ENCODE data around the gene TPCN1.
"Not testable (repeated sequence)": the region's sequence is repeated elsewhere in the genome, so short reads cannot be mapped to it uniquely, and the experiment has no call there.

Gene TPCN1

DNA sequence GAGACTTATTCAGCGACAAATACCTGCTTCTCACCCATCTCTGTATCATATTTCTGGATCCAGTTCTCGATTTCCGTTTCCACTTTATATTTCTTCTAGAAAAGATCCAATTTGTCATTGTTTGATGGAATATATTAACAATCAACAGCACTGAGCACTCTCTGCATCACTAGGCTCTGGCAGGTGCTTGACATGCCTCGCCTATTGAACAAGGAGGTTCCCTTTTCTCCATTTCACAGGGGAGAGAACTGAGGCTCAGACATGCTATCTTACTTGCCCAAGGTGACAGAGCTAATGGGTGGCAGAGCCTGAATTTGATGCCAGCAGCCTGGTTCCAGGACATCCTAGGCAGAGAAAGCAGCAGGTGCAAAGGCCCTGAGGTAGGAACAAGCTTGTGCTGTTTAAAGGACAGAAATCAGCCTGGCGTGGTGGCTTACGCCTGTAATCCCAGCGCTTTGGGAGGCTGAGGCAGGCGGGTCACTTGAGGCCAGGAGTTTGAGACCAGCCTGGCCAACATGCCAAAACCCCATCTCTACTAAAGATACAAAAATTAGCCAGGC is 23.7 kb upstream of the TPCN1 start:
- DNase-seq = no peak

- no peak for DNase-seq
Measured at GRCh38 chr12:113198296-113198695, 23.0 kb upstream of the TPCN1 start.

DNA sequence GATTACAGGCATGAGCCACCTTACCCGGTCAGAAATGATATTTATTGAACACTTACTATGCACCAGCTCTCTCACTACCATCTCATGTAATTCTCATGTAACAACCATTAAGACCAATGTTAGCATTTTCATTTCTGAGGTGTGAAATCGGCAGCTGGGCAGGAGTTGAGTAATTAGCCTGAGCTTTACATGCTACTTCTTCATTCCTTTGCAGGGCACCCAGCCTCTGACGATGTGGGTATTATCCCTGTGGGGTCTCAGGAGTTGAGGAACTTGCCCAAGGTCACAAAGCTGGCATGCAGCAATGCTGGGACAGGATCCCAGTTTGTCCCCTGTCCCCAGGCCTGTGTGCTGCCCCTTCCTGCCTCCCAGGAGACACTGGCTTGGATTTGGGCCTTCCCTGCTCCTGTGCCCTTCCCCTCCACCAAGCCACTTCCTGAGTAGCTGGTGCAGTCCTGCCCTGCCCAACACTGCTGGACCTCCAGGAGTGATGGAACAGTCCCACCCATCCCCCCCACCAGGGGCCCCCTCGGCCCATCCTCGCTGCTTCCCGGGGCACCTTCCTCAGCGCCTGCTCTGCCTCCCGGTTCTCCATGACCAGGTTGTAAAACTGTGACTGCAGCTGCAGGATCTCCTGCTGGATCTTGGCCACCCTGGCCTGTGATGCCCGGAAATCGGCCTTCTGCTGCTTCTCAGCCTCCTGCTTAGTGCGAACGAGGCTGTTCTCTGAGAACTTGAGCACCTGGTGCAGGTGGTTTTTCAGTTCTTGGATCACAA is 21.1 kb upstream of the TPCN1 start:
- DNase-seq = peak; percentile 41

- DNase-seq = no peak
Measured at GRCh38 chr12:113201187-113202177, 19.8 kb upstream of the TPCN1 start.

DNA sequence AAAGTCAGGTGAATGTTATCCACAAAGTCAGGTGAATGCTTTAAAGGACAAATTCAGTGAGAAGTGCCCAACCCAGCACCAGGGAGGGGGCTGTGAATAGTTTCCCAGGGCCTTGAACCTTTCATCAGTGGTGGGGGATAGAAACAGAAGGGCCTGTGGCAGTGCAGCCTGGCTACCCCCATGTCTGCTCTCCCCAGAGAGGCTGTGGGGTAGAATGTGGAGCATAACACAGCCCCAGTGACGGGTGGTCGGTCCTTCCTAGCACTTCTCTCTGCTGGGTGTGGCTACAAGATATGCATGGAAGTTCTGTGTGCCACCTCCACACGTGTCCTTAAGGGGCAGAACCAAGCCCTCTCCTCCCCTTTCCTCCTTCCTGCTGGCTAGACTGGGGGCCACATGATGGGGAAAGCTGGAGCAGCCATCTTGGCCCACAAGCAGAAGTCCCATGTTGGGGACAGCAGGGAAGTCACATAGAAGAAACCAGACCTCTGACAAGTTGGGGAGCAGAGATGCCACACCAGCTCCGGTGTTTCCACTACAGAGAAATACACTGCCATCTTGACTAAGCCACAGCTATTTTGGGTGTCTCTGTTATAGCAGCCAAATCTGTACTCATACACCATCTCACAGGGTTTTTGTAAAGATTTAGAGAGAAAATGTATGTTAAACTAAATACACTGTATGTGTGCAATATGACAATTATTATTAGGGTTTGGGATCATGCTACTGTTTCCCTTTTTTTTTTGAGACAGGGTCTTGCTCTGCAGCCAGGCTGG is 18.8 kb upstream of the TPCN1 start:
- DNase-seq = no peak

DNA sequence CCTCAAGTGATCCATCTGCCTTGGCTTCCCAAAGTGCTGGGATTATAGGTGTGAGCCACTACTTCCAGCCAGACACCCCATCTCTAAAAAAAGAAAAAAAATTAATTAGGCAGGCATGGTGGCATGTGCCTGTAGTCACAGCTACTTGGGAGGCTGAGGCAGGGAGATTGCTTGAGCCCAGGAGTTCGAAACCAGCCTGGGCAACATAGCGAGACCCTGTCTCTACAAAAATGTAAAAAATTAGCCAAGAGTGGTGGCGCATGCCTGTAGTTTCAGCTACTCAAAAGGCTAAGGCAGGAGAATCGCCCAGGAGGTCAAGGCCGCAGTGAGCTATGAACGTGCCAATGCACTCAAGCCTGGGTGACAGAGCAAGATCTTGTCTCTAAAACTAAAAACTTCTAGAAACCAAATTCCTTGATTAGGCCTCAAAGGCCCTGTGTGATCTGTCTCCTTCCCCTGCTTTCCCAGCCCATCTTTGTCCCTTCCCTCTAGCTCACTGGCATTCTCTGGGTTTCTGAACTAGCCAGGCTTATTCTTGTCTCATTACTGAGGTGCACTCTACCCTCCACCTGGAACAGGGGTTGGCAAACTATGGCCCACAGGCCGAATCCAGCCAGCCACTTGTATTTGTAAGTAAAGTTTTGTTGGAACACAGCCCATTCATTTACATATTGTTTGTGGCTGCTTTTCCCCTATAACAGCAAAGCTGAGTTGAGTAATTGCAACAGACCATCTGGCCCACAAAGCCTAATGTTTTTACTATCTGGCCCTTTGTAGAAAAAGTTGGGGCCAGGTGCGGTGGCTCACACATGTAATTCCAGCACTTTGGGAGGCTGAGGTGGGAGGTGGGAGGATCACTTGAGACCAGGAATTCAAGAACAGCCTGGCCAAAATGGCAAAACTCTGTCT is 17.2 kb upstream of the TPCN1 start:
- no peak for DNase-seq

- DNase-seq = no peak
Measured at GRCh38 chr12:113204804-113205203, 16.5 kb upstream of the TPCN1 start.

DNA sequence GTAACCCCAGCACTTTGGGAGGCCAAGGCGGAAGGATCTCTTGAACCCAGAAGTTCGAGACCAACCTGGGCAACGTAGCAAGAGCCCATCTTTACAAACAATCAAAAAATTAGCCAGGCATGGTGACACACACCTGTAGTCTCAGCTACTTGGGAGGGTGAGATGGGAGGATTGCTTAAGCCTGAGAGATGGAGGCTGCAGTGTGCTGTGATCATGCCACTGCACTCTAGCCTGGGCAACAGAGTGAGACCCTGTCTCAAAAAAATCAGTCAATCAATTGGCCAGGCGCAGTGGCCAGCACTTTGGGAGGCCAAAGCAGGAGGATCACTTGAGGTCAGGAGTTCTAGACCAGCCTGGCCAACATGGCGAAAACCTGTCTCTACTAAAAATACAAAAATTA is 14.5 kb upstream of the TPCN1 start:
- DNase-seq = not testable (repeated sequence)

DNA sequence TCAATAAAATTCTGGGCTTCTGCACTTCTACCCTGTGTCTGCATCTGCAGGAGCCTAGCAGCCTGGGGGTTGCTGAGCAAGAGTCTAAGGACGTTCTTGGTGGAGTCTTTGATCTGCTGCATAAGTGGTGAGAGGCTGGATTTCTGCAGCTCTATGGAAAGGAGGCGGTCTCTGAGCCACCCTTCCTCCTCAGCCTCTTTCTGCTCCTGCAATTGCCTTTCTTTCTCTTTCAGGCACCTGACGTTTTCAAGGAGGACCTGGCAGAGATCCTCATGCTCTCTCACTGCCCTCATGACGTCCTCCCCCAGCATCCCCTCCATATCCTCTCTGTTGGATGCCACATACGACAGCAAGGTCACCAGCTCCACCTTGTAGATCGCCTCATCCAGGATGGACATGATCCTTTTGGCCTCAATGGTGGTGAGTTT is 13.6 kb upstream of the TPCN1 start:
- no peak for DNase-seq

DNA sequence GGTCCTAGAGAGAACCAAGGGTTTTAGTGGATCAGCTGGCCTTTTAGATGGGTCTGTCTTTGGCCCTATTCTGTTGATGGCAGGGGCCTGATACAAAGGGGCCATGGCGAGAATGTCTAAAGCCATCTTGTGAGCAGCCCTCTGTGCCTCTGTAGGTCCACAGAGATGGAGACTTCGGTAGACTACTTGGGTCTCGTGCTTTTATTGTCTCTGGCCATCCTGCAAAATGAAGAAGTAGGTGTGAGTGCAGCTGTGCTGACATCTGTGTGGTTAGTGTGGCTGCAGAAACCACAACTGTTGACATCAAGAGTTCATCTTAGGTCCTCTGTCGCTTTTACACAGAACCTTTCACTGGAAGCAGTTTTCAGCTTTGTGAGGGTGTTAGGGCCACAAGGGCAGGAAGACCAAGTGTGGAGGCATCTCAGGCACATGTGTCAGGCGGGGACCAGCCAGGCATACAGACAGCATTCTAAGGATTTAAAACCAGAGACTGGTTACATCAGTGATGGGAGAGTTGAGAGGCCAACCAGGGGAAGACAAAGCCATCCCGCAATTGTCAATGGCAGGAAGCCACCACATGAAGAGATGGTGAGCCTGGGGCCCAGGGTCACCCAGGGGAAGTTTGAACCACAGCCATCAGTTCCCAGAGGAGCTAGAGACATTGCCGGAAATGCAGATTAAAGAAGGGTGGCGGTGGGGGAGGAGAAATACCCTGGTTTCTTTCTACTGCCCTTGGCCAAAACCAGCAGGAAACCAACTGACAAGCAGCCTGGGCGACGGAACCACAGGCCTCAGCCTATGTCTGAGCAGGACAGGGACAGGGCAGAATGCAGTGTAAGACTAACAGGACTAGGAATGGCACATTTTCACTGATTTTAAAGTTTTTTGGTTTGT is 13.0 kb upstream of the TPCN1 start:
- peak; percentile 88 for DNase-seq

DNA sequence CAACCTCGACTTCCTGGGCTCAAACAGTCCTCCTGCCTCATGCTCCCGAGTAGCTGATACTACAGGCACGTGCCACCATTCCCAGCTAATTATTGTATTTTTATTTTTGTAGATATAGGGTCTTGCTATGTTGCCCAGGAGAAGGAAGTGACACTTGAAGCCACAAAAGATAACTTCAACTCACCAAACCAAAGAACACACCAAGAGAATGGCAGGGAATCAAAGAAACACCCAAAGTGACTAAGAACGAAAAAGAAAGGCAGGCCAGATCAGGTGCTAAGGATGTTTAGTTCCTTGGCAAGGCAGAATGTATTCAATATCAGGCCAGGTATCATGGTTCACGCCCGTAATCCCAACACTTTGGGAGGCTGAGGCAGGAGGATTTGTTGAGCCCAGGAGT is 10.1 kb upstream of the TPCN1 start:
- no peak for DNase-seq

- peak; percentile 96 for DNase-seq
Measured at GRCh38 chr12:113214895-113215400, 6.3 kb upstream of the TPCN1 start.

DNA sequence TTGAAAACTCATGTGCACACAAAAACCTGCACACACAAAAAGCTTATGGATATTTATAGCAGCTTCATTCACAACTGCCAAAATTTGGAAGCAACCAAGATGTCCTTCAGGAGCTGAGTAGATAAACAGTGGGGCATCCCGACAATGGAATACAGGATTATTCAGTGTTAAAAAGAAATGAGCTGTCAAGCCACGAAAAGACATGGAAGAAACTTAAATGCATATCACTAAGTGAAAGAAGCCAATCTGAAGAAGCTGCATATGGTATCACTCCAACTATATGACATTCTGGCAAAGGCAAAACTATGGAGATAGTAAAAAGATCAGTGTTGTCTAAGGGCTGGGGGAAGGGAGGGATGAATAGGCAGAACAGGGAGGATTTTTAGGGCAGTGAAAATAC is 5.2 kb upstream of the TPCN1 start:
- no peak for DNase-seq

- no peak for DNase-seq
Measured at GRCh38 chr12:113220593-113221180, 577 bp upstream of the TPCN1 start.

DNA sequence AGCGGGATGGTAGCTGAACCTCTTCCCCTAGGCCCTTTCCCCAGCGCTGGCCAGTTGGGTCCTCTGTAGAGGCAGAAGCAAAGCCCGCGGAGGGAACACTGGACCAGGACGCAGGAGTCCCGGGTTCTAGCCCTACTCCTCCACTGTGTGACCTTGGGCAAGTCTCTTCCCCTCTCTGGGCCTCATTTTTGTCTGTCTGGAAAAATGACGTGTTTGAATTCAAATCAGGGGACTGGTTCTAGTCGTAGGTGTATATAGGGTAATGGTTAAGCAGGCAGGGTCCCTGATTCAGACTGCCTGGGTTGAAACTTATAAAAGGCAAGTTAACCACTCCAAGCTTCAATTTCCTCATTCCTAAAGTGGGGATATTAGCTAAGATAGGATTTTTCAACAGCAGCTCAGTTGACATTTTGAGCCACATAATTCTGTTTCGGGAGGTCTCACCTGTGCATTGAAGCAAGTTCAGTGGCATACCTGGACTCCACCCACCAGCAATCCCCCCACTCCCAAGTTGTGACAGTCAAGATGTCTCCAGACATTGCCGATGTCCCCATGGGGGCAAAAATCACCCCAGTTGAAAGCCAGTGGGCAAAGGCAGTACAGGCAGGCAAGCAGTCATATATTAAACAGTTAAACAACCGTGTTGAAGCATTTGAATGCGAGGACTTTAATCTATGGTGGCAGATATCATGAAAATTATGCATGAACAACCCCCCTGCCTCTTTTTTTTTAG is 899 bp downstream of the TPCN1 start:
- no peak for DNase-seq

DNA sequence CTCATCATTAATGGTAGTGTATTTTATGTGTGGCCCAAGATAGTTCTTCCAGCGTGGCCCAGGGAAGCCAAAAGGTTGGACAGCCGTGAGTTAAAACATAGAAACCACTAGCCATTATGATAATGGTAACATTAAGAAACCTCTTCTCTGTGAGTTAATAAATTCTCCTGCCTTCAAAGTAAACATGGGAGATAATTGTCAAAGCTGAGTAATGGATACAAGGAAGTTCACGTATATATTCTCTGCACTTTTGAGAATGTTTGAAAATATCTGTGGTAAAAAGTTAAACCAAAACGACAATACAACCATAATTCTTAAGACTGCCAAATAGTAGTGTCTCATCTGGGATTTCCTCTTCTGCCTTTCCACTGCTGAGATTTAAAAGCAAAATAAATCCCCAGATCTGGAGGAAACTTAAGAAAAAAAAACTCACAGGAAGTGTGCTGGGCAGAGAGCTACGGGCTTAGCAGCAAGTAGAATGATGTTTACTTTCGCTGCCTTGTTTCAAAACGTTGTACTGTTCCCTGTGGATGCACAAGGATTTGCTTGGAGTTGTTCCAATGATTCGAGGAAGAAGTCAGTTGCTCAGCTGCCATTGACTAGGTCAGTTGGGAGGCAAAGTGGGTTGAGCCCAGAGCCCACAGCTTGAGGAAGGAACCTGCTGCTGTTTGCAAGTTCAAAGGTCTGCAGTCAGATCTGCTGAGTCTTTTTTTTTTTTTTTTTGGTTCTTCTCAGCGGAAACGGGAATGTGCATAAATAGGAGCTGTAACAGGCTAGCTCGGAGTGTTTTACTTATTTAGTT is 1.7 kb downstream of the TPCN1 start:
- DNase-seq = peak; percentile 65

- DNase-seq = no peak
Measured at GRCh38 chr12:113224955-113225354, 3.7 kb downstream of the TPCN1 start.
